ENCODE results near the gene SMOC2.

The SMOC2 gene

GRCh38 chr6:168417679-168418557 is 23.1 kb upstream of the SMOC2 start:
- TF ChIP-seq CTCF (IDR thresholded peaks at IDR 0.05; ENCODE audit: borderline replicate concordance, control extremely low read depth, extremely low read depth, insufficient read depth, missing control alignments) = no peak
- DNase-seq (ENCODE audit: low spot score) = no peak
- in situ Hi-C loops (cut with MboI; ENCODE audit: low sequenced_read_pairs, unreplicated experiment) = no loop called here

GRCh38 chr6:168418711-168419121 is 22.3 kb upstream of the SMOC2 start:
- DNase-seq (ENCODE audit: low spot score) = no peak
- TF ChIP-seq CTCF (IDR thresholded peaks at IDR 0.05; ENCODE audit: borderline replicate concordance, control extremely low read depth, extremely low read depth, insufficient read depth, missing control alignments) = no peak
- in situ Hi-C loops (cut with MboI; ENCODE audit: low sequenced_read_pairs, unreplicated experiment) = no loop called here

- in situ Hi-C loops (cut with MboI; ENCODE audit: low sequenced_read_pairs, unreplicated experiment) = no loop called here
- DNase-seq (ENCODE audit: low spot score) = no peak
- TF ChIP-seq CTCF (IDR thresholded peaks at IDR 0.05; ENCODE audit: borderline replicate concordance, control extremely low read depth, extremely low read depth, insufficient read depth, missing control alignments) = no peak
Measured at GRCh38 chr6:168419569-168419968, 21.4 kb upstream of the SMOC2 start.

GRCh38 chr6:168420084-168420483 is 20.9 kb upstream of the SMOC2 start:
- in situ Hi-C loops (cut with MboI; ENCODE audit: low sequenced_read_pairs, unreplicated experiment) = no loop called here
- DNase-seq (ENCODE audit: low spot score) = no peak
- no peak for TF ChIP-seq CTCF (IDR thresholded peaks at IDR 0.05; ENCODE audit: borderline replicate concordance, control extremely low read depth, extremely low read depth, insufficient read depth, missing control alignments)

- DNase-seq (ENCODE audit: low spot score) = no peak
- no peak for TF ChIP-seq CTCF (IDR thresholded peaks at IDR 0.05; ENCODE audit: borderline replicate concordance, control extremely low read depth, extremely low read depth, insufficient read depth, missing control alignments)
- in situ Hi-C loops (cut with MboI; ENCODE audit: low sequenced_read_pairs, unreplicated experiment) = no loop called here
Measured at GRCh38 chr6:168420706-168421105, 20.3 kb upstream of the SMOC2 start.

GRCh38 chr6:168427184-168427583 is 13.8 kb upstream of the SMOC2 start:
- DNase-seq (ENCODE audit: low spot score) = no peak
- in situ Hi-C loops (cut with MboI; ENCODE audit: low sequenced_read_pairs, unreplicated experiment) = no loop called here
- no peak for TF ChIP-seq CTCF (IDR thresholded peaks at IDR 0.05; ENCODE audit: borderline replicate concordance, control extremely low read depth, extremely low read depth, insufficient read depth, missing control alignments)
